Right lobe of liver (tissue), 4 donors: ENCODE data around the gene ELOVL2.

Source experiments
- POLR2A ChIP-seq: fragments of 450-650 bp; IDR thresholded peaks from one replicate; pipeline ENCODE4 v1.6.1; 2017; ENCODE audit warnings: antibody characterized with exemption, mild to moderate bottlenecking
- TF ChIP-seq, protein P1 (sequence below), 4 donors: fragments of 200-600 bp in 3 of 4; fragments of 450-650 bp in 1 of 4; IDR thresholded peaks; one replicate each; pipeline versions ENCODE4 v1.5.1 to v1.8.0; 2016 to 2022; ENCODE audit warnings: antibody characterized with exemption in 4 of 4, mild to moderate bottlenecking in 2 of 4
- donor health status: DM: no; HTN: no; CAD: no.
- donor health status: DM: no; HTN: no; CAD: no.
- donor health status: DM: no; HTN: yes; CAD: no.

DNA sequence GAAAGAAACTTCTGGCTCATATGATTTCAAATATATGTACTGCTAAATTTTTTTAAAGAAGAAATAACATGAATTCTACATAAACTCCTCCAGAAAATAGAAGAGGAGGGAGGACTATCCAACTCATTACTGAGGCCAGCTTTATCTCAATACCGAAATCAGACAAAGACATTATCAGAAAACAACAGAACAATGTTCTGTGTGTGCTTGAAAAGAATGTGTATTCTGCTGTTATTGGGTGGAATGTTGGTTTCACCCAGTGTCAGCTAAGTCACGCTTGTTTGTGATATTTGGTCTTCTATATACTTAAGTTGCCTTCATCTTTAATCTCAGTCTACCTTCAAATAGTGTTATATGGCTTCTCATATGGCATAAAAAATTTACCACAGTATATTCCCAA is 18.6 kb upstream of the ELOVL2 start:
- TF ChIP-seq, protein P1, sequence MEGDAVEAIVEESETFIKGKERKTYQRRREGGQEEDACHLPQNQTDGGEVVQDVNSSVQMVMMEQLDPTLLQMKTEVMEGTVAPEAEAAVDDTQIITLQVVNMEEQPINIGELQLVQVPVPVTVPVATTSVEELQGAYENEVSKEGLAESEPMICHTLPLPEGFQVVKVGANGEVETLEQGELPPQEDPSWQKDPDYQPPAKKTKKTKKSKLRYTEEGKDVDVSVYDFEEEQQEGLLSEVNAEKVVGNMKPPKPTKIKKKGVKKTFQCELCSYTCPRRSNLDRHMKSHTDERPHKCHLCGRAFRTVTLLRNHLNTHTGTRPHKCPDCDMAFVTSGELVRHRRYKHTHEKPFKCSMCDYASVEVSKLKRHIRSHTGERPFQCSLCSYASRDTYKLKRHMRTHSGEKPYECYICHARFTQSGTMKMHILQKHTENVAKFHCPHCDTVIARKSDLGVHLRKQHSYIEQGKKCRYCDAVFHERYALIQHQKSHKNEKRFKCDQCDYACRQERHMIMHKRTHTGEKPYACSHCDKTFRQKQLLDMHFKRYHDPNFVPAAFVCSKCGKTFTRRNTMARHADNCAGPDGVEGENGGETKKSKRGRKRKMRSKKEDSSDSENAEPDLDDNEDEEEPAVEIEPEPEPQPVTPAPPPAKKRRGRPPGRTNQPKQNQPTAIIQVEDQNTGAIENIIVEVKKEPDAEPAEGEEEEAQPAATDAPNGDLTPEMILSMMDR (IDR thresholded peaks at IDR 0.05): no peak
- no peak for TF ChIP-seq POLR2A
